Measurements from ENCODE around the gene DPH3.

Gene DPH3

GRCh38 chr3:16286751-16287543 lies 22.2 kb upstream of the DPH3 start:
- Histone ChIP-seq H3K4me1 (ENCODE audit: control insufficient read depth, insufficient read depth, low read depth, low read length) (no peaks in the 10 kb centered on the region), H3K79me1 (replicated peaks; ENCODE audit: low read length, poor library complexity, severe bottlenecking) (peaks cover 5% of the 10 kb centered on the region), H3K23ac (ENCODE audit: low read length in 2 of 2) (no peak overlapping the region), H2BK15ac (ENCODE audit: low read depth, poor library complexity, severe bottlenecking) (no peak overlapping the region), H3K9me3 (ENCODE audit: control insufficient read depth, low read length) (no peaks in the 10 kb centered on the region), H2BK12ac (ENCODE audit: low read length in 2 of 2) (no peak overlapping the region), H2AFZ (ENCODE audit: low read depth, low read length) (no peak overlapping the region), H4K91ac (ENCODE audit: low read length) (no peak overlapping the region), H3K4ac (ENCODE audit: low read depth in 1 of 2, low read length in 2 of 2) (no peak overlapping the region), H4K8ac (ENCODE audit: low read length) (no peak overlapping the region), H3K27ac (ENCODE audit: low read length, poor library complexity, severe bottlenecking) (no peak overlapping the region), H3K18ac (ENCODE audit: low read depth in 1 of 2, low read length in 2 of 2) (no peak overlapping the region), H3K14ac (ENCODE audit: low read length in 2 of 2) (no peak overlapping the region), H2BK120ac (ENCODE audit: low read depth, low read length) (no peak overlapping the region), H2AK5ac (ENCODE audit: low read length, severe bottlenecking) (no peak overlapping the region), H3K9ac (ENCODE audit: low read length) (no peak overlapping the region), H2BK5ac (ENCODE audit: low read depth, low read length, poor library complexity, severe bottlenecking) (no peak overlapping the region), H3K36me3 (ENCODE audit: control insufficient read depth in 1 of 2, insufficient read depth in 2 of 2, low read depth in 1 of 2, low read length in 2 of 2) (peaks cover 0 to 32% of the 10 kb centered on the region in 2 experiments), H3K4me3 (ENCODE audit: insufficient read depth in 1 of 2, low read depth in 1 of 2, low read length in 2 of 2) (no peak overlapping the region), H3K27me3 (ENCODE audit: control insufficient read depth in 1 of 2, insufficient read depth in 1 of 2, low read length in 2 of 2) (no peaks in the 10 kb centered on the region), H3K4me2 (ENCODE audit: low read length, poor library complexity, severe bottlenecking) (no peak overlapping the region)
- WGBS, result 83% methylated on average over 6 of the region's 6 CpGs
- no peak for DNase-seq

GRCh38 chr3:16286161-16286560 lies 21.4 kb upstream of the DPH3 start:
- H2BK5ac ChIP-seq (ENCODE audit: low read depth, low read length, poor library complexity, severe bottlenecking), result no peak overlapping the region
- H3K36me3 ChIP-seq (ENCODE audit: control insufficient read depth in 1 of 2, insufficient read depth in 2 of 2, low read depth in 1 of 2, low read length in 2 of 2), result peaks cover 0 to 32% of the 10 kb centered on the region in 2 experiments
- H3K27ac ChIP-seq (ENCODE audit: low read length, poor library complexity, severe bottlenecking), result no peak overlapping the region
- no peak overlapping the region for H3K4ac ChIP-seq (ENCODE audit: low read depth in 1 of 2, low read length in 2 of 2)
- H3K18ac ChIP-seq (ENCODE audit: low read depth in 1 of 2, low read length in 2 of 2), result no peak overlapping the region
- no peak for DNase-seq
- no peak overlapping the region for H3K14ac ChIP-seq (ENCODE audit: low read length in 2 of 2)
- H4K91ac ChIP-seq (ENCODE audit: low read length), result no peak overlapping the region
- H3K4me3 ChIP-seq (ENCODE audit: insufficient read depth in 1 of 2, low read depth in 1 of 2, low read length in 2 of 2), result no peak overlapping the region
- H2BK120ac ChIP-seq (ENCODE audit: low read depth, low read length), result no peak overlapping the region
- no peaks in the 10 kb centered on the region for H3K4me1 ChIP-seq (ENCODE audit: control insufficient read depth, insufficient read depth, low read depth, low read length)
- H2AFZ ChIP-seq (ENCODE audit: low read depth, low read length), result no peak overlapping the region
- no peak overlapping the region for H3K9ac ChIP-seq (ENCODE audit: low read length)
- no peak overlapping the region for H2AK5ac ChIP-seq (ENCODE audit: low read length, severe bottlenecking)
- no peak overlapping the region for H3K23ac ChIP-seq (ENCODE audit: low read length in 2 of 2)
- no peak overlapping the region for H2BK15ac ChIP-seq (ENCODE audit: low read depth, poor library complexity, severe bottlenecking)
- H3K27me3 ChIP-seq (ENCODE audit: control insufficient read depth in 1 of 2, insufficient read depth in 1 of 2, low read length in 2 of 2), result no peaks in the 10 kb centered on the region
- no peak overlapping the region for H2BK12ac ChIP-seq (ENCODE audit: low read length in 2 of 2)
- no peak overlapping the region for H3K4me2 ChIP-seq (ENCODE audit: low read length, poor library complexity, severe bottlenecking)
- H3K79me1 ChIP-seq (replicated peaks; ENCODE audit: low read length, poor library complexity, severe bottlenecking), result peaks cover 3% of the 10 kb centered on the region
- 97% methylated on average over 3 of the region's 3 CpGs for WGBS
- H3K9me3 ChIP-seq (ENCODE audit: control insufficient read depth, low read length), result no peaks in the 10 kb centered on the region
- H4K8ac ChIP-seq (ENCODE audit: low read length), result no peak overlapping the region

GRCh38 chr3:16284633-16285032 lies 19.9 kb upstream of the DPH3 start:
- H3K4me2 ChIP-seq (ENCODE audit: low read length, poor library complexity, severe bottlenecking), result no peak overlapping the region
- H3K9me3 ChIP-seq (ENCODE audit: control insufficient read depth, low read length), result no peaks in the 10 kb centered on the region
- peaks cover 3% of the 10 kb centered on the region for H3K79me1 ChIP-seq (replicated peaks; ENCODE audit: low read length, poor library complexity, severe bottlenecking)
- no peak overlapping the region for H3K23ac ChIP-seq (ENCODE audit: low read length in 2 of 2)
- no peak overlapping the region for H4K91ac ChIP-seq (ENCODE audit: low read length)
- DNase-seq, result no peak
- no peak overlapping the region for H2AFZ ChIP-seq (ENCODE audit: low read depth, low read length)
- H3K18ac ChIP-seq (ENCODE audit: low read depth in 1 of 2, low read length in 2 of 2), result no peak overlapping the region
- no peaks in the 10 kb centered on the region for H3K27me3 ChIP-seq (ENCODE audit: control insufficient read depth in 1 of 2, insufficient read depth in 1 of 2, low read length in 2 of 2)
- no peak overlapping the region for H2BK5ac ChIP-seq (ENCODE audit: low read depth, low read length, poor library complexity, severe bottlenecking)
- H3K36me3 ChIP-seq (ENCODE audit: control insufficient read depth in 1 of 2, insufficient read depth in 2 of 2, low read depth in 1 of 2, low read length in 2 of 2), result peaks cover 0 to 32% of the 10 kb centered on the region in 2 experiments
- no peak overlapping the region for H3K9ac ChIP-seq (ENCODE audit: low read length)
- no peak overlapping the region for H4K8ac ChIP-seq (ENCODE audit: low read length)
- H3K27ac ChIP-seq (ENCODE audit: low read length, poor library complexity, severe bottlenecking), result no peak overlapping the region
- H2AK5ac ChIP-seq (ENCODE audit: low read length, severe bottlenecking), result no peak overlapping the region
- no peak overlapping the region for H3K14ac ChIP-seq (ENCODE audit: low read length in 2 of 2)
- H3K4me3 ChIP-seq (ENCODE audit: insufficient read depth in 1 of 2, low read depth in 1 of 2, low read length in 2 of 2), result no peak overlapping the region
- no peak overlapping the region for H3K4ac ChIP-seq (ENCODE audit: low read depth in 1 of 2, low read length in 2 of 2)
- WGBS, result 100% methylated on average over 1 of the region's 1 CpG
- no peak overlapping the region for H2BK15ac ChIP-seq (ENCODE audit: low read depth, poor library complexity, severe bottlenecking)
- H3K4me1 ChIP-seq (ENCODE audit: control insufficient read depth, insufficient read depth, low read depth, low read length), result no peaks in the 10 kb centered on the region
- H2BK120ac ChIP-seq (ENCODE audit: low read depth, low read length), result no peak overlapping the region
- no peak overlapping the region for H2BK12ac ChIP-seq (ENCODE audit: low read length in 2 of 2)

DNA sequence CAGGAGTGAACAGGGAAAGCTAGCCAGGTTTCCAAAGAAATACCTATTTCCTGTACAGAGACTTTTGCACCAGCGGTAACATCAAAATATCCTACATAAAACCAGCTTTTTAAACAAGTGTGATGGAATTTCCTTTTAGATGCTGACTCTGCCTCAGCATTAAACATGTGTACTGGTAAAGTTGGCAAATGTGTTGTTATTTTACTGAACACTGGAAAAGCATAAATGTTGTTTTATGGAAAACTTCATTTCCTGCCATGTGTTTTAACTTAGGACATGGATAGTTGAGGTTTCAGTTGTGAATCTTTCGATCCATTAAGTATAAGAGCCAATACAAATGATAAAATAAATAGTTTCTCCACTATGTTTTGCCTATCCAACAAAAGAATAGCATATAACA lies 15.9 kb upstream of the DPH3 start:
- no peak overlapping the region for H4K91ac ChIP-seq (ENCODE audit: low read length)
- no peak overlapping the region for H3K18ac ChIP-seq (ENCODE audit: low read depth in 1 of 2, low read length in 2 of 2)
- no peak overlapping the region for H2BK12ac ChIP-seq (ENCODE audit: low read length in 2 of 2)
- H3K4me3 ChIP-seq (ENCODE audit: insufficient read depth in 1 of 2, low read depth in 1 of 2, low read length in 2 of 2), result no peak overlapping the region
- no peak overlapping the region for H2AFZ ChIP-seq (ENCODE audit: low read depth, low read length)
- no peaks in the 10 kb centered on the region for H3K27me3 ChIP-seq (ENCODE audit: control insufficient read depth in 1 of 2, insufficient read depth in 1 of 2, low read length in 2 of 2)
- H2BK15ac ChIP-seq (ENCODE audit: low read depth, poor library complexity, severe bottlenecking), result no peak overlapping the region
- H3K79me1 ChIP-seq (replicated peaks; ENCODE audit: low read length, poor library complexity, severe bottlenecking), result peaks cover 5% of the 10 kb centered on the region
- H4K8ac ChIP-seq (ENCODE audit: low read length), result no peak overlapping the region
- no peak overlapping the region for H3K9ac ChIP-seq (ENCODE audit: low read length)
- no CpG with 5 or more reads among the region's 2 CpGs for WGBS
- H3K4ac ChIP-seq (ENCODE audit: low read depth in 1 of 2, low read length in 2 of 2), result no peak overlapping the region
- no peak for DNase-seq
- no peak overlapping the region for H3K23ac ChIP-seq (ENCODE audit: low read length in 2 of 2)
- no peak overlapping the region for H2BK5ac ChIP-seq (ENCODE audit: low read depth, low read length, poor library complexity, severe bottlenecking)
- peaks cover 5 to 23% of the 10 kb centered on the region in 2 experiments for H3K36me3 ChIP-seq (ENCODE audit: control insufficient read depth in 1 of 2, insufficient read depth in 2 of 2, low read depth in 1 of 2, low read length in 2 of 2)
- H2BK120ac ChIP-seq (ENCODE audit: low read depth, low read length), result no peak overlapping the region
- no peaks in the 10 kb centered on the region for H3K4me1 ChIP-seq (ENCODE audit: control insufficient read depth, insufficient read depth, low read depth, low read length)
- no peak overlapping the region for H3K4me2 ChIP-seq (ENCODE audit: low read length, poor library complexity, severe bottlenecking)
- H3K14ac ChIP-seq (ENCODE audit: low read length in 2 of 2), result no peak overlapping the region
- no peak overlapping the region for H2AK5ac ChIP-seq (ENCODE audit: low read length, severe bottlenecking)
- no peaks in the 10 kb centered on the region for H3K9me3 ChIP-seq (ENCODE audit: control insufficient read depth, low read length)
- H3K27ac ChIP-seq (ENCODE audit: low read length, poor library complexity, severe bottlenecking), result no peak overlapping the region
